Midbrain (tissue), 1 donor: ENCODE results near the gene RIMS1.
A peak's percentile ranks its signal among the peaks of the same experiment; 100 is the strongest.
"Not testable (repeated sequence)": the region's sequence is repeated elsewhere in the genome, so short reads cannot be mapped to it uniquely, and the experiment has no call there.

Source experiments
- DNase-seq: peaks from one replicate; lab custom pipeline; 2025; lab: John Stamatoyannopoulos, UW

Gene RIMS1

GRCh38 chr6:71983131-71983530 lies 96.8 kb downstream of the RIMS1 start:
- DNase-seq: no peak

GRCh38 chr6:71994705-71995271 lies 108.4 kb downstream of the RIMS1 start:
- DNase-seq: no peak

GRCh38 chr6:71997341-71997740 lies 111.0 kb downstream of the RIMS1 start:
- DNase-seq: no peak

- DNase-seq: no peak
Measured at GRCh38 chr6:72002415-72002814, 116.1 kb downstream of the RIMS1 start.

- DNase-seq: not testable (repeated sequence)
Measured at GRCh38 chr6:72006591-72006990, 120.2 kb downstream of the RIMS1 start.

- no peak for DNase-seq
Measured at GRCh38 chr6:72022830-72023229, 136.5 kb downstream of the RIMS1 start.

GRCh38 chr6:72031471-72031870 lies 145.1 kb downstream of the RIMS1 start:
- no peak for DNase-seq

GRCh38 chr6:72032086-72032485 lies 145.7 kb downstream of the RIMS1 start:
- DNase-seq: no peak

- DNase-seq: no peak
Measured at GRCh38 chr6:72035486-72035885, 149.1 kb downstream of the RIMS1 start.

GRCh38 chr6:72035966-72036365 lies 149.6 kb downstream of the RIMS1 start:
- DNase-seq: no peak

GRCh38 chr6:72037006-72037405 lies 150.7 kb downstream of the RIMS1 start:
- no peak for DNase-seq

GRCh38 chr6:72040111-72040510 lies 153.8 kb downstream of the RIMS1 start:
- no peak for DNase-seq

- no peak for DNase-seq
Measured at GRCh38 chr6:72042088-72042487, 155.7 kb downstream of the RIMS1 start.

- DNase-seq: no peak
Measured at GRCh38 chr6:72048080-72048479, 161.7 kb downstream of the RIMS1 start.

- DNase-seq: no peak
Measured at GRCh38 chr6:72049376-72049775, 163.0 kb downstream of the RIMS1 start.

- no peak for DNase-seq
Measured at GRCh38 chr6:72061286-72061685, 174.9 kb downstream of the RIMS1 start.

- DNase-seq: no peak
Measured at GRCh38 chr6:72064399-72064975, 178.1 kb downstream of the RIMS1 start.

- DNase-seq: no peak
Measured at GRCh38 chr6:72078096-72078495, 191.7 kb downstream of the RIMS1 start.

- no peak for DNase-seq
Measured at GRCh38 chr6:72080260-72080941, 194.1 kb downstream of the RIMS1 start.

- DNase-seq: no peak
Measured at GRCh38 chr6:72081871-72082270, 195.5 kb downstream of the RIMS1 start.

GRCh38 chr6:72083976-72084375 lies 197.6 kb downstream of the RIMS1 start:
- no peak for DNase-seq

GRCh38 chr6:72084992-72085569 lies 198.7 kb downstream of the RIMS1 start:
- DNase-seq: peak; percentile 47

GRCh38 chr6:72094506-72094905 lies 208.2 kb downstream of the RIMS1 start:
- no peak for DNase-seq
